HG02642 (cell line): ENCODE results near the gene PTPN9.
"Not testable (repeated sequence)": the region's sequence is repeated elsewhere in the genome, so short reads cannot be mapped to it uniquely, and the experiment has no call there.

Source experiments
- ATAC-seq: cut with Tn5 transposase; IDR thresholded peaks from one replicate; pipeline ENCODE4 v1.9.1; 2021; ENCODE audit warnings: mild to moderate bottlenecking; ENCODE audit not compliant: unreplicated experiment, poor library complexity

Gene PTPN9

GRCh38 chr15:75578948-75579920, at the start of gene PTPN9:
PTPN9 (minus strand) TSS chr15:75579315; CDS start chr15:75578776, 539 bp downstream.
- peak; percentile 64 for ATAC-seq

- peak; percentile 80 for ATAC-seq
These were observed 46.6 kb upstream of the PTPN9 start, which contains the start of gene SNUPN for GRCh38 chr15:75625542-75626347. SNUPN (minus strand) TSS chr15:75625725; CDS start chr15:75621051, 4,674 bp downstream.

GRCh38 chr15:75622505-75622904, 43.4 kb upstream of the PTPN9 start:
- no peak for ATAC-seq

GRCh38 chr15:75620841-75621391, 41.8 kb upstream of the PTPN9 start:
- ATAC-seq, result no peak

- ATAC-seq, result no peak
These were observed 41.1 kb upstream of the PTPN9 start for GRCh38 chr15:75620058-75620820.

GRCh38 chr15:75616766-75617165, 37.7 kb upstream of the PTPN9 start:
- ATAC-seq, result no peak

- ATAC-seq, result no peak
These were observed 27.9 kb upstream of the PTPN9 start for GRCh38 chr15:75606711-75607699.

GRCh38 chr15:75606026-75606425, 26.9 kb upstream of the PTPN9 start:
- no peak for ATAC-seq

GRCh38 chr15:75599401-75599800, 20.3 kb upstream of the PTPN9 start:
- no peak for ATAC-seq

- no peak for ATAC-seq
These were observed 19.2 kb upstream of the PTPN9 start for GRCh38 chr15:75598361-75598760.

GRCh38 chr15:75597667-75598341, 18.7 kb upstream of the PTPN9 start:
- no peak for ATAC-seq

GRCh38 chr15:75596703-75597345, 17.7 kb upstream of the PTPN9 start:
- no peak for ATAC-seq

- ATAC-seq, result no peak
These were observed 15.2 kb upstream of the PTPN9 start for GRCh38 chr15:75594276-75594675.

- no peak for ATAC-seq
These were observed 12.7 kb upstream of the PTPN9 start for GRCh38 chr15:75591655-75592364.

GRCh38 chr15:75590239-75590638, 11.1 kb upstream of the PTPN9 start:
- no peak for ATAC-seq

- ATAC-seq, result no peak
These were observed 10.0 kb upstream of the PTPN9 start for GRCh38 chr15:75589071-75589470.

- not testable (repeated sequence) for ATAC-seq
These were observed 7.3 kb upstream of the PTPN9 start for GRCh38 chr15:75586422-75586821.
